Measurements from ENCODE around the gene WDR5. TPM values are rescaled to one million over a fixed set of nuclear protein-coding genes. Genes with fewer than 3 reads are reported as not detected.

Gene WDR5
- total RNA-seq, 2 experiments from 2014 or later, result 64.6 to 65.6 TPM

- H3K4me1 Mint-ChIP-seq, result peaks cover 2% of the 10 kb centered on the region
- H3K27ac Mint-ChIP-seq, result no peak overlapping the region
- no peaks in the 10 kb centered on the region for H3K27me3 Mint-ChIP-seq
- H3K36me3 Mint-ChIP-seq, result no peaks in the 10 kb centered on the region
- H3K9me3 Mint-ChIP-seq, result no peaks in the 10 kb centered on the region
- no peak for DNase-seq
- H3K4me3 Mint-ChIP-seq, result no peak overlapping the region
Observed at GRCh38 chr9:134127065-134127580, 8.8 kb upstream of the WDR5 start.

GRCh38 chr9:134127616-134128015 is 8.3 kb upstream of the WDR5 start:
- no peak overlapping the region for H3K27ac Mint-ChIP-seq

GRCh38 chr9:134128727-134129679 is 6.9 kb upstream of the WDR5 start:
- Mint-ChIP-seq H3K4me1 (peaks cover 3% of the 10 kb centered on the region), H3K27ac (no peak overlapping the region), H3K27me3 (no peaks in the 10 kb centered on the region), H3K36me3 (no peaks in the 10 kb centered on the region), H3K4me3 (no peak overlapping the region), H3K9me3 (no peaks in the 10 kb centered on the region)
- DNase-seq, result no peak

More at GRCh38 chr9:134127616-134128015, 8.3 kb upstream of the WDR5 start:
- H3K9me3 Mint-ChIP-seq, result no peaks in the 10 kb centered on the region
- no peak overlapping the region for H3K4me3 Mint-ChIP-seq
- peaks cover 2% of the 10 kb centered on the region for H3K4me1 Mint-ChIP-seq
- no peaks in the 10 kb centered on the region for H3K36me3 Mint-ChIP-seq
- DNase-seq, result no peak
- no peaks in the 10 kb centered on the region for H3K27me3 Mint-ChIP-seq

GRCh38 chr9:134130503-134131375 is 5.1 kb upstream of the WDR5 start:
- Mint-ChIP-seq H3K4me3 (no peak overlapping the region), H3K9me3 (no peaks in the 10 kb centered on the region), H3K27ac (no peak overlapping the region), H3K36me3 (no peaks in the 10 kb centered on the region), H3K27me3 (no peaks in the 10 kb centered on the region), H3K4me1 (peaks cover 11% of the 10 kb centered on the region)
- DNase-seq, result no peak

GRCh38 chr9:134131471-134132207 is 4.2 kb upstream of the WDR5 start:
- no peak for DNase-seq
- H3K36me3 Mint-ChIP-seq, result peaks cover under 1% of the 10 kb centered on the region
- no peaks in the 10 kb centered on the region for H3K9me3 Mint-ChIP-seq
- no peaks in the 10 kb centered on the region for H3K27me3 Mint-ChIP-seq
- no peak overlapping the region for H3K4me3 Mint-ChIP-seq
- no peak overlapping the region for H3K27ac Mint-ChIP-seq
- peaks cover 11% of the 10 kb centered on the region for H3K4me1 Mint-ChIP-seq

- Mint-ChIP-seq H3K36me3 (peaks cover 7% of the 10 kb centered on the region), H3K27ac (no peak overlapping the region), H3K4me1 (peaks cover 11% of the 10 kb centered on the region), H3K27me3 (no peaks in the 10 kb centered on the region), H3K4me3 (no peak overlapping the region), H3K9me3 (no peaks in the 10 kb centered on the region)
- no peak for DNase-seq
Observed at GRCh38 chr9:134132208-134132870, 3.5 kb upstream of the WDR5 start.

- H3K36me3 Mint-ChIP-seq, result peaks cover 21% of the 10 kb centered on the region
- peak overlapping the region; percentile 80 for H3K27ac Mint-ChIP-seq
- H3K4me1 Mint-ChIP-seq, result peaks cover 25% of the 10 kb centered on the region
- peak overlapping the region; percentile 89 for H3K4me3 Mint-ChIP-seq
- no peak for DNase-seq
- H3K27me3 Mint-ChIP-seq, result no peaks in the 10 kb centered on the region
- no peaks in the 10 kb centered on the region for H3K9me3 Mint-ChIP-seq
Observed at GRCh38 chr9:134134949-134135342, 936 bp upstream of the WDR5 start.

- Mint-ChIP-seq H3K36me3 (peaks cover 32% of the 10 kb centered on the region), H3K4me1 (peaks cover 27% of the 10 kb centered on the region), H3K9me3 (no peaks in the 10 kb centered on the region), H3K27ac (peak overlapping the region; percentile 90), H3K4me3 (peak overlapping the region; percentile 98), H3K27me3 (no peaks in the 10 kb centered on the region)
- no peak for DNase-seq
Observed at GRCh38 chr9:134136118-134136995, 475 bp downstream of the WDR5 start.

- no peaks in the 10 kb centered on the region for H3K27me3 Mint-ChIP-seq
- H3K27ac Mint-ChIP-seq, result peak overlapping the region; percentile 90
- DNase-seq, result no peak
- H3K4me3 Mint-ChIP-seq, result peak overlapping the region; percentile 98
- peaks cover 27% of the 10 kb centered on the region for H3K4me1 Mint-ChIP-seq
- H3K9me3 Mint-ChIP-seq, result no peaks in the 10 kb centered on the region
- H3K36me3 Mint-ChIP-seq, result peaks cover 37% of the 10 kb centered on the region
Observed at GRCh38 chr9:134136996-134137299, 1.1 kb downstream of the WDR5 start.

GRCh38 chr9:134138292-134138691 is 2.4 kb downstream of the WDR5 start:
- no peaks in the 10 kb centered on the region for H3K27me3 Mint-ChIP-seq
- H3K9me3 Mint-ChIP-seq, result no peaks in the 10 kb centered on the region
- no peak for DNase-seq
- peak overlapping the region; percentile 98 for H3K4me3 Mint-ChIP-seq
- peaks cover 27% of the 10 kb centered on the region for H3K4me1 Mint-ChIP-seq
- peaks cover 42% of the 10 kb centered on the region for H3K36me3 Mint-ChIP-seq
- peak overlapping the region; percentile 17 for H3K27ac Mint-ChIP-seq

GRCh38 chr9:134139081-134139480 is 3.2 kb downstream of the WDR5 start:
- no peaks in the 10 kb centered on the region for H3K27me3 Mint-ChIP-seq
- no peak overlapping the region for H3K27ac Mint-ChIP-seq
- peaks cover 24% of the 10 kb centered on the region for H3K4me1 Mint-ChIP-seq
- DNase-seq, result no peak
- H3K4me3 Mint-ChIP-seq, result no peak overlapping the region
- no peaks in the 10 kb centered on the region for H3K9me3 Mint-ChIP-seq
- peaks cover 42% of the 10 kb centered on the region for H3K36me3 Mint-ChIP-seq

- no peaks in the 10 kb centered on the region for H3K27me3 Mint-ChIP-seq
- DNase-seq, result no peak
- H3K36me3 Mint-ChIP-seq, result peaks cover 45% of the 10 kb centered on the region
- H3K4me1 Mint-ChIP-seq, result peaks cover 16% of the 10 kb centered on the region
- no peak overlapping the region for H3K27ac Mint-ChIP-seq
- no peak overlapping the region for H3K4me3 Mint-ChIP-seq
- H3K9me3 Mint-ChIP-seq, result no peaks in the 10 kb centered on the region
Observed at GRCh38 chr9:134141906-134142305, 6.0 kb downstream of the WDR5 start.

GRCh38 chr9:134144801-134145200 is 8.9 kb downstream of the WDR5 start:
- DNase-seq, result no peak
- no peak overlapping the region for H3K4me3 Mint-ChIP-seq
- H3K27ac Mint-ChIP-seq, result no peak overlapping the region
- peaks cover 3% of the 10 kb centered on the region for H3K4me1 Mint-ChIP-seq
- H3K27me3 Mint-ChIP-seq, result no peaks in the 10 kb centered on the region
- H3K36me3 Mint-ChIP-seq, result peaks cover 38% of the 10 kb centered on the region
- H3K9me3 Mint-ChIP-seq, result no peaks in the 10 kb centered on the region

All from activated naive CD8-positive, alpha-beta T cell treated with anti-CD3 and anti-CD28 coated beads for 36 hours (primary cell).